DOHH2 (cell line): Measurements from ENCODE around the gene MAP3K7CL.
"Not testable (repeated sequence)": the region's sequence is repeated elsewhere in the genome, so short reads cannot be mapped to it uniquely, and the experiment has no call there.

ENCODE experiments used
- H3F3A ChIP-seq: fragments of 200-600 bp; sonication (generic), shearing (Covaris generic); 2 replicates; pipeline ENCODE4 v1.6.0; 2016; ENCODE audit warnings: antibody characterized with exemption, mild to moderate bottlenecking; ENCODE audit not compliant: control insufficient read depth, insufficient read depth
- H3K27ac ChIP-seq: fragments of 200-600 bp; sonication (generic); 2 replicates; pipeline ENCODE4 v1.5.1; 2014; ENCODE audit warnings: low read depth, mild to moderate bottlenecking, low read length, moderate library complexity
- H3K27me3 ChIP-seq: fragments of 200-600 bp; sonication (generic); 2 replicates; pipeline ENCODE4 v1.6.1; 2014; ENCODE audit warnings: mild to moderate bottlenecking, low read length, mixed read lengths; ENCODE audit not compliant: control insufficient read depth
- H3K36me3 ChIP-seq: fragments of 200-600 bp; sonication (generic); 2 replicates; pipeline ENCODE4 v1.6.1; 2014; ENCODE audit warnings: mild to moderate bottlenecking, low read length, moderate library complexity, mixed read lengths; ENCODE audit not compliant: control insufficient read depth
- H3K4me1 ChIP-seq: fragments of 200-600 bp; sonication (generic); 2 replicates; pipeline ENCODE4 v1.6.1; 2014; ENCODE audit warnings: mild to moderate bottlenecking, low read length, mixed read lengths; ENCODE audit not compliant: control insufficient read depth
- H3K4me2 ChIP-seq: fragments of 200-600 bp; sonication (generic); 2 replicates; pipeline ENCODE4 v1.6.0; 2014; ENCODE audit warnings: mild to moderate bottlenecking, low read length, moderate library complexity
- H3K4me3 ChIP-seq: fragments of 200-600 bp; sonication (generic); 2 replicates; pipeline ENCODE4 v1.5.1; 2014; ENCODE audit warnings: mild to moderate bottlenecking, low read length, mixed read lengths
- H3K79me2 ChIP-seq: fragments of 200-600 bp; sonication (generic); 2 replicates; pipeline ENCODE4 v1.6.1; 2014; ENCODE audit warnings: mild to moderate bottlenecking, low read length, mixed read lengths; ENCODE audit not compliant: control insufficient read depth
- H3K9me2 ChIP-seq: fragments of 200-600 bp; sonication (generic); replicated peaks from 2 replicates; pipeline ENCODE4 v1.6.1; 2014; ENCODE audit warnings: mild to moderate bottlenecking, low read length, mixed read lengths; ENCODE audit not compliant: control insufficient read depth
- H3K9me3 ChIP-seq: fragments of 200-600 bp; sonication (generic); 2 replicates; pipeline ENCODE4 v1.6.1; 2014; ENCODE audit warnings: antibody characterized with exemption, low read length, mixed read lengths; ENCODE audit not compliant: control insufficient read depth, insufficient read depth
- H4K20me1 ChIP-seq: fragments of 200-600 bp; sonication (generic); 2 replicates; pipeline ENCODE4 v1.6.0; 2014; ENCODE audit warnings: low read depth, mild to moderate bottlenecking, antibody characterized with exemption, low read length, moderate library complexity; ENCODE audit not compliant: control insufficient read depth, insufficient read depth
- EZH2phosphoT487 ChIP-seq: fragments of 200-600 bp; sonication (generic); IDR thresholded peaks from 2 replicates; pipeline ENCODE4 v1.6.1; 2017; ENCODE audit warnings: borderline replicate concordance, mild to moderate bottlenecking, antibody characterized with exemption, low read length, moderate library complexity, mixed read lengths
- TF ChIP-seq, protein P1 (sequence below): fragments of 200-600 bp; sonication (generic); IDR thresholded peaks from one replicate; pipeline ENCODE4 v1.5.1; 2014; ENCODE audit warnings: antibody characterized with exemption, mild to moderate bottlenecking, low read depth, low read length; ENCODE audit not compliant: poor library complexity, severe bottlenecking

MAP3K7CL gene

GRCh38 chr21:29164323-29164942, 34.0 kb downstream of the MAP3K7CL start:
- Histone ChIP-seq H3K4me1 (0 out of 2 replicates have a peak, but pooled peaks cover 3% of the 10 kb centered on the region), H3F3A (peaks cover 4% of the 10 kb centered on the region; the same call in 1 of the 2 replicates), H3K27ac (no peak overlapping the region), H3K9me3 (no peaks in the 10 kb centered on the region), H4K20me1 (no peaks in the 10 kb centered on the region), H3K36me3 (no peaks in the 10 kb centered on the region), H3K79me2 (no peaks in the 10 kb centered on the region), H3K27me3 (no peaks in the 10 kb centered on the region), H3K9me2 (no peaks in the 10 kb centered on the region), H3K4me2 (no peak overlapping the region), H3K4me3 (no peak overlapping the region)
- TF ChIP-seq, protein P1, sequence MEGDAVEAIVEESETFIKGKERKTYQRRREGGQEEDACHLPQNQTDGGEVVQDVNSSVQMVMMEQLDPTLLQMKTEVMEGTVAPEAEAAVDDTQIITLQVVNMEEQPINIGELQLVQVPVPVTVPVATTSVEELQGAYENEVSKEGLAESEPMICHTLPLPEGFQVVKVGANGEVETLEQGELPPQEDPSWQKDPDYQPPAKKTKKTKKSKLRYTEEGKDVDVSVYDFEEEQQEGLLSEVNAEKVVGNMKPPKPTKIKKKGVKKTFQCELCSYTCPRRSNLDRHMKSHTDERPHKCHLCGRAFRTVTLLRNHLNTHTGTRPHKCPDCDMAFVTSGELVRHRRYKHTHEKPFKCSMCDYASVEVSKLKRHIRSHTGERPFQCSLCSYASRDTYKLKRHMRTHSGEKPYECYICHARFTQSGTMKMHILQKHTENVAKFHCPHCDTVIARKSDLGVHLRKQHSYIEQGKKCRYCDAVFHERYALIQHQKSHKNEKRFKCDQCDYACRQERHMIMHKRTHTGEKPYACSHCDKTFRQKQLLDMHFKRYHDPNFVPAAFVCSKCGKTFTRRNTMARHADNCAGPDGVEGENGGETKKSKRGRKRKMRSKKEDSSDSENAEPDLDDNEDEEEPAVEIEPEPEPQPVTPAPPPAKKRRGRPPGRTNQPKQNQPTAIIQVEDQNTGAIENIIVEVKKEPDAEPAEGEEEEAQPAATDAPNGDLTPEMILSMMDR = peak; percentile 50
- no peak for TF ChIP-seq EZH2phosphoT487

DNA sequence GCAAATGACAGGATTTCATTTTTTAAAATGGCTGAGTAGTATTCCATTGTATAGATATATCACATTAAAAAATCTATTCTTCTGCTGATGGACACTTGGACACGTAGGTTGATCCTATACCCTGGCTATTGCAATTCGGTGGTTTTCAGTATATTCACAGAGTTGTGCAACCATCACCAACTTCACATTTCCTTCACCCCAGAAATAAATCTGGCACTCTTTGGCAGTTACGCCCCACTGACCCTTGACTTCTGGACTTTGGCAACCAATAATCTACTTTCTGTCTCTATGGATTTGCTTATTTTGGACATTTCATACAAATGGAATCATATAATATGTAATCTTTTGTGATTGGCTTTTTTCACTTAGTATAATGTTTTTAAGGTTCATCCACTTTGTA, 35.9 kb downstream of the MAP3K7CL start:
- H3K79me2 ChIP-seq = no peaks in the 10 kb centered on the region
- TF ChIP-seq, protein P1 = no peak
- TF ChIP-seq EZH2phosphoT487 = no peak
- no peaks in the 10 kb centered on the region for H3K9me3 ChIP-seq
- H3F3A ChIP-seq = peaks cover 4% of the 10 kb centered on the region; the same call in 1 of the 2 replicates
- no peaks in the 10 kb centered on the region for H3K36me3 ChIP-seq
- no peaks in the 10 kb centered on the region for H3K9me2 ChIP-seq
- no peaks in the 10 kb centered on the region for H4K20me1 ChIP-seq
- H3K4me3 ChIP-seq = no peak overlapping the region
- peaks cover 12% of the 10 kb centered on the region for H3K4me1 ChIP-seq
- H3K27me3 ChIP-seq = no peaks in the 10 kb centered on the region
- H3K27ac ChIP-seq = no peak overlapping the region
- no peak overlapping the region for H3K4me2 ChIP-seq

DNA sequence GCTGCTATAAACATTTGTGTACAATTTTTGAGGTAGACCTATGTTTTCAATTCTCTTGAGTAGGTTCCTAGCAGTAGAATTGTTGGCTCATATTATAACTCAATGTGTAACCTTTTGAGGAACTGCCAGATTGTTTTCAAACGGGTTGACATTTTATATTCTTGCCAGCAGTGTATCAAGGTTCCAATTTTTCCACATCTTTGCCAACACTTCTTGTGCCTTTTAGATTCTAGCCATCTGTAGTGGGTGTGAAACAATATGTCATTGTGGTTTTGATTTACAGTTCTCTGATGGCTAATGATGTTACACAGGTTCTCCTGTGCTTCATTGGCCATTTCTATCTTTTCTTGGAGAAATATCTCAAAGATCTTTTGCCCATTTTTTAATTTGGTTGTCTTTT, 36.4 kb downstream of the MAP3K7CL start:
- no peaks in the 10 kb centered on the region for H4K20me1 ChIP-seq
- no peak for TF ChIP-seq EZH2phosphoT487
- TF ChIP-seq, protein P1 = no peak
- no peak overlapping the region for H3K4me2 ChIP-seq
- no peaks in the 10 kb centered on the region for H3K9me2 ChIP-seq
- H3F3A ChIP-seq = peaks cover 4% of the 10 kb centered on the region; the same call in 1 of the 2 replicates
- H3K27ac ChIP-seq = no peak overlapping the region
- peaks cover 13% of the 10 kb centered on the region for H3K4me1 ChIP-seq
- H3K9me3 ChIP-seq = no peaks in the 10 kb centered on the region
- H3K79me2 ChIP-seq = no peaks in the 10 kb centered on the region
- no peaks in the 10 kb centered on the region for H3K36me3 ChIP-seq
- H3K27me3 ChIP-seq = no peaks in the 10 kb centered on the region
- no peak overlapping the region for H3K4me3 ChIP-seq

DNA sequence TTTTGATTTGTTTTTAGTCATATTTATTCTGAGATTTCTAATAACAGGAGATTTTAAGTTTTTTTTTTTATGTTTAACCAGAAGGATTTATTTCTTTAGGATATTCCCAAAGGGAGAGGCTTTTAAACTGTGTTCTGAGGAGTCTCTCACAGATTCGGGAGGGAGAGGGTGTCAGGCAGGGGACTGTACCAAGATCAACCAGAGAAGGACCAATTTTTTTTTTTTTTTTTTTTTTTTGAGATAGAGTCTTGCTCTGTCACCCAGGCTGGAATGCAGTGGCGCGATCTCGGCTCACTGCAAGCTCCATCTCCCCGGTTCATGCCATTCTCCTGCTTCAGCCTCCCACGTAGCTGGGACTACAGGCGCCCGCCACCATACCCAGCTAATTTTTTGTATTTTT, 37.0 kb downstream of the MAP3K7CL start:
- not testable (repeated sequence) for H3K4me2 ChIP-seq, H3K9me2 ChIP-seq, H3K4me3 ChIP-seq, H3F3A ChIP-seq, H3K27me3 ChIP-seq, H3K36me3 ChIP-seq, H4K20me1 ChIP-seq, H3K79me2 ChIP-seq, H3K9me3 ChIP-seq, H3K27ac ChIP-seq
- H3K4me1 ChIP-seq = peaks cover 13% of the 10 kb centered on the region
